SH-SY5Y (cell line): ENCODE data around the gene ALKBH4.

Experiments
- GATA2 ChIP-seq: IDR thresholded peaks from 2 replicates; pipeline ENCODE4 v1.6.1; 2011; ENCODE audit warnings: mild to moderate bottlenecking, low read depth, low read length
- GATA3 ChIP-seq: IDR thresholded peaks from 2 replicates; pipeline ENCODE4 v1.6.1; 2011; ENCODE audit warnings: low read depth, mild to moderate bottlenecking, low read length, moderate library complexity

DNA sequence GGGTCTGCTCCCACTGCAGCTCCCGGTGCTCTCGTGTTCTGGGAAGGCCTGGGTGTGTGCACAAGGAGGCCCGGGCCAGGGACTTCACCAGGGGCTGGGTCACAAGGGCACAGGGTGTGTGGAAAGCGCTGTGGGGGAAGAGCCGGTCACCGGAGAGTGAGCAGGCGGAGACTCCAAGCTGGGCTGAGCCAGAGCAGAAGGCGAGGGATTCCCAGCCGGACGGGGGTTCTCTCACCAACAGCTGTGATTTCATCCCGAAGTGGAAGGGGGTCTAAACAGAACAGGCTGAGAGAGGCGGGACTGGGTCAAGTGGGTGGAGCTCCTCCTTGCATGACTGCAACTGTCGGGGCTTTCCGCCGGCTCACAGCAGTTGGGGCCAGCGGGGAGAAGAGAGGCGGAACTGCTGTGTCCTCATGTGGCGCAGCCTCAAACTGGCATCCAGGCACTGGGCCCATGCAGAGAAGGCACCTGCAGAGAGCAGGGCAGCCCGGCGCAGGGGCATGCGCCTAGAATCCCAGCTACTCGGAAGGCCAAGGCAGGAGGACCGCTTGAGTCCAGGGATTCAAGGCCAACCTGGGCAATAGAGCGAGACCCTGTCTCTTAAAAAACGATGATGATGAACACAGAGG, 38.9 kb downstream of the ALKBH4 start:
- TF ChIP-seq GATA3 (no peak), GATA2 (no peak)
